Tibial nerve (tissue), 4 donors: ENCODE data around the gene HOTAIR.

Experiments
- EP300 ChIP-seq, 2 donors: sonication (generic); formaldehyde crosslinking; IDR thresholded peaks; one replicate each; pipeline ENCODE4 v1.6.1; 2017; ENCODE audit warnings: antibody characterized with exemption in 2 of 2, mild to moderate bottlenecking in 1 of 2
- POLR2A ChIP-seq, 2 donors: fragments of 450-650 bp; IDR thresholded peaks; one replicate each; pipeline ENCODE4 v1.6.1; 2017; ENCODE audit warnings: antibody characterized with exemption in 2 of 2, mild to moderate bottlenecking in 2 of 2, moderate library complexity in 2 of 2
- TF ChIP-seq, protein P1 (sequence below), 5 experiments: fragments of 200-600 bp in 3 of 5; fragments of 450-650 bp in 2 of 5; sonication (generic) in 3 of 5; IDR thresholded peaks; one replicate each; pipeline ENCODE4 v1.5.1; 2016 to 2019; ENCODE audit warnings: antibody characterized with exemption in 5 of 5, mild to moderate bottlenecking in 3 of 5, moderate library complexity in 2 of 5

DNA sequence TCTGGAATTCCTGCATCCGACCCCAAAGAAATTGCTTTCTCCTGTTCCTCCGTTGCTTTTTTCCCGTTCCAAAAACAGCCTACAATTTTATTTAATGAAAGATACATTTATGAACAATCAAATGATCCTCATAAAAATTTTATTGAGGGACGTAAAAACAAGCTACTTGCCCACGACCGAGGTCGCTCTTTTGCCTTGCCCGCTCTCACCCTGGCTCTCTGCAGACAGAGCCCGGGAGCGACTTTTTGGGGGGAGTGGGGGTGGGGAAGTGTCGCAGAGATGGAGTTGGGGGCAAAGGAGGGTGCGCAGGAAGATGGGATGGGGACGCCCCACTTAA, 24.1 kb upstream of the HOTAIR start:
- TF ChIP-seq POLR2A (IDR thresholded peaks at IDR 0.05) (no peak), EP300 (IDR thresholded peaks at IDR 0.05) (no peak)
- TF ChIP-seq, protein P1, sequence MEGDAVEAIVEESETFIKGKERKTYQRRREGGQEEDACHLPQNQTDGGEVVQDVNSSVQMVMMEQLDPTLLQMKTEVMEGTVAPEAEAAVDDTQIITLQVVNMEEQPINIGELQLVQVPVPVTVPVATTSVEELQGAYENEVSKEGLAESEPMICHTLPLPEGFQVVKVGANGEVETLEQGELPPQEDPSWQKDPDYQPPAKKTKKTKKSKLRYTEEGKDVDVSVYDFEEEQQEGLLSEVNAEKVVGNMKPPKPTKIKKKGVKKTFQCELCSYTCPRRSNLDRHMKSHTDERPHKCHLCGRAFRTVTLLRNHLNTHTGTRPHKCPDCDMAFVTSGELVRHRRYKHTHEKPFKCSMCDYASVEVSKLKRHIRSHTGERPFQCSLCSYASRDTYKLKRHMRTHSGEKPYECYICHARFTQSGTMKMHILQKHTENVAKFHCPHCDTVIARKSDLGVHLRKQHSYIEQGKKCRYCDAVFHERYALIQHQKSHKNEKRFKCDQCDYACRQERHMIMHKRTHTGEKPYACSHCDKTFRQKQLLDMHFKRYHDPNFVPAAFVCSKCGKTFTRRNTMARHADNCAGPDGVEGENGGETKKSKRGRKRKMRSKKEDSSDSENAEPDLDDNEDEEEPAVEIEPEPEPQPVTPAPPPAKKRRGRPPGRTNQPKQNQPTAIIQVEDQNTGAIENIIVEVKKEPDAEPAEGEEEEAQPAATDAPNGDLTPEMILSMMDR (IDR thresholded peaks at IDR 0.05), result no peak
